ENCODE results near the gene RAB20. TPM values are rescaled to one million over a fixed set of nuclear protein-coding genes. Genes with fewer than 3 reads are reported as not detected.

The RAB20 gene
- total and polyA plus RNA-seq, 7 experiments from 2014 or later, result 1.3 to 13.6 (median 4.0) TPM

GRCh38 chr13:110583178-110583865, 21.8 kb upstream of the RAB20 start:
- H3K27ac ChIP-seq (ENCODE audit: low read depth, low read length), result no peak overlapping the region
- no peak for ATAC-seq
- H3K36me3 ChIP-seq (ENCODE audit: control insufficient read depth in 2 of 3, insufficient read depth in 3 of 3, low read length in 3 of 3), result no peaks in the 10 kb centered on the region
- Mint-ChIP-seq H3K27me3 (peaks cover 12 to 38% (median 36%) of the 10 kb centered on the region in 5 donors), H3K9me3 (no peaks in the 10 kb centered on the region), H3K4me1 (peaks cover 0 to 1% (median 0%) of the 10 kb centered on the region in 7 donors), H3K4me3 (no peak overlapping the region), H3K36me3 (no peaks in the 10 kb centered on the region), H3K27ac (no peak overlapping the region)
- no peak overlapping the region for H3K4me3 ChIP-seq (ENCODE audit: low read length)
- H3K4me1 ChIP-seq (ENCODE audit: control insufficient read depth in 2 of 2, insufficient read depth in 2 of 2, low read length in 2 of 2), result no peaks in the 10 kb centered on the region
- CTCF ChIA-PET, result no interaction called here
- intact Hi-C loops (cut with micrococcal nuclease), result no loop called here
- POLR2A ChIA-PET, result no interaction called here
- DNase-seq, result no peak
- no peaks in the 10 kb centered on the region for H3K27me3 ChIP-seq (ENCODE audit: control insufficient read depth in 2 of 2, insufficient read depth in 2 of 2, low read length in 2 of 2)
- H3K9me3 ChIP-seq (ENCODE audit: control insufficient read depth in 2 of 3, low read length in 3 of 3), result no peaks in the 10 kb centered on the region

- H3K27me3 ChIP-seq (ENCODE audit: control insufficient read depth in 2 of 2, insufficient read depth in 2 of 2, low read length in 2 of 2), result no peaks in the 10 kb centered on the region
- H3K4me3 ChIP-seq (ENCODE audit: low read length), result no peak overlapping the region
- H3K9me3 ChIP-seq (ENCODE audit: control insufficient read depth in 2 of 3, low read length in 3 of 3), result no peaks in the 10 kb centered on the region
- ATAC-seq, result no peak
- peaks cover 0 to 1% (median 0%) of the 10 kb centered on the region in 7 donors for H3K4me1 Mint-ChIP-seq
- CTCF ChIA-PET, result no interaction called here
- H3K36me3 ChIP-seq (ENCODE audit: control insufficient read depth in 2 of 3, insufficient read depth in 3 of 3, low read length in 3 of 3), result no peaks in the 10 kb centered on the region
- no peak overlapping the region for H3K27ac Mint-ChIP-seq
- H3K27ac ChIP-seq (ENCODE audit: low read depth, low read length), result no peak overlapping the region
- peaks cover 0 to 1% (median 0%) of the 10 kb centered on the region in 11 donors for H3K9me3 Mint-ChIP-seq
- POLR2A ChIA-PET, result no interaction called here
- no peak overlapping the region for H3K4me3 Mint-ChIP-seq
- no peaks in the 10 kb centered on the region for H3K4me1 ChIP-seq (ENCODE audit: control insufficient read depth in 2 of 2, insufficient read depth in 2 of 2, low read length in 2 of 2)
- DNase-seq, result no peak
- peaks cover 15 to 43% (median 33%) of the 10 kb centered on the region in 5 donors for H3K27me3 Mint-ChIP-seq
- intact Hi-C loops (cut with micrococcal nuclease), result no loop called here
- no peaks in the 10 kb centered on the region for H3K36me3 Mint-ChIP-seq
Measured at GRCh38 chr13:110582421-110582954, 21.0 kb upstream of the RAB20 start.

GRCh38 chr13:110581506-110582185, 20.1 kb upstream of the RAB20 start:
- Histone ChIP-seq H3K4me3 (ENCODE audit: low read length) (no peak overlapping the region), H3K9me3 (ENCODE audit: control insufficient read depth in 2 of 3, low read length in 3 of 3) (no peaks in the 10 kb centered on the region), H3K27ac (ENCODE audit: low read depth, low read length) (no peak overlapping the region), H3K27me3 (ENCODE audit: control insufficient read depth in 2 of 2, insufficient read depth in 2 of 2, low read length in 2 of 2) (no peaks in the 10 kb centered on the region), H3K4me1 (ENCODE audit: control insufficient read depth in 2 of 2, insufficient read depth in 2 of 2, low read length in 2 of 2) (no peaks in the 10 kb centered on the region), H3K36me3 (ENCODE audit: control insufficient read depth in 2 of 3, insufficient read depth in 3 of 3, low read length in 3 of 3) (no peaks in the 10 kb centered on the region)
- CTCF ChIA-PET, result no interaction called here
- intact Hi-C loops (cut with micrococcal nuclease), result no loop called here
- POLR2A ChIA-PET, result no interaction called here
- H3K4me1 Mint-ChIP-seq, result peaks cover 0 to 3% (median 0%) of the 10 kb centered on the region in 7 donors
- H3K9me3 Mint-ChIP-seq, result peaks cover 0 to 1% (median 0%) of the 10 kb centered on the region in 11 donors
- no peaks in the 10 kb centered on the region for H3K36me3 Mint-ChIP-seq
- no peak for ATAC-seq
- no peak overlapping the region for H3K27ac Mint-ChIP-seq
- H3K4me3 Mint-ChIP-seq, result no peak overlapping the region
- no peak for DNase-seq
- H3K27me3 Mint-ChIP-seq, result peaks cover 20 to 52% (median 41%) of the 10 kb centered on the region in 5 donors

- POLR2A ChIA-PET, result no interaction called here
- Histone ChIP-seq H3K4me3 (ENCODE audit: low read length) (no peak overlapping the region), H3K9me3 (ENCODE audit: control insufficient read depth in 2 of 3, low read length in 3 of 3) (no peaks in the 10 kb centered on the region), H3K27ac (ENCODE audit: low read depth, low read length) (no peak overlapping the region), H3K27me3 (ENCODE audit: control insufficient read depth in 2 of 2, insufficient read depth in 2 of 2, low read length in 2 of 2) (no peaks in the 10 kb centered on the region), H3K36me3 (ENCODE audit: control insufficient read depth in 2 of 3, insufficient read depth in 3 of 3, low read length in 3 of 3) (no peaks in the 10 kb centered on the region), H3K4me1 (ENCODE audit: control insufficient read depth in 2 of 2, insufficient read depth in 2 of 2, low read length in 2 of 2) (no peaks in the 10 kb centered on the region)
- H3K9me3 Mint-ChIP-seq, result peaks cover 0 to 2% (median 0%) of the 10 kb centered on the region in 11 donors
- H3K36me3 Mint-ChIP-seq, result no peaks in the 10 kb centered on the region
- peaks cover 25 to 51% (median 41%) of the 10 kb centered on the region in 5 donors for H3K27me3 Mint-ChIP-seq
- peaks cover 0 to 7% (median 4%) of the 10 kb centered on the region in 7 donors for H3K4me1 Mint-ChIP-seq
- ATAC-seq (no peak), DNase-seq (no peak)
- CTCF ChIA-PET, result no interaction called here
- no peak overlapping the region for H3K4me3 Mint-ChIP-seq
- H3K27ac Mint-ChIP-seq, result no peak overlapping the region
- intact Hi-C loops (cut with micrococcal nuclease), result no loop called here
Measured at GRCh38 chr13:110580800-110581199, 19.3 kb upstream of the RAB20 start.

GRCh38 chr13:110578363-110578762, 16.8 kb upstream of the RAB20 start:
- no peaks in the 10 kb centered on the region for H3K27me3 ChIP-seq (ENCODE audit: control insufficient read depth in 2 of 2, insufficient read depth in 2 of 2, low read length in 2 of 2)
- ChIA-PET POLR2A (no interaction called here), CTCF (no interaction called here)
- peaks cover 44 to 55% (median 50%) of the 10 kb centered on the region in 5 donors for H3K27me3 Mint-ChIP-seq
- DNase-seq (no peak), ATAC-seq (no peak)
- no peak overlapping the region for H3K4me3 ChIP-seq (ENCODE audit: low read length)
- H3K27ac Mint-ChIP-seq, result no peak overlapping the region
- H3K9me3 Mint-ChIP-seq, result peaks cover 0 to 2% (median 0%) of the 10 kb centered on the region in 11 donors
- no peaks in the 10 kb centered on the region for H3K4me1 ChIP-seq (ENCODE audit: control insufficient read depth in 2 of 2, insufficient read depth in 2 of 2, low read length in 2 of 2)
- H3K36me3 ChIP-seq (ENCODE audit: control insufficient read depth in 2 of 3, insufficient read depth in 3 of 3, low read length in 3 of 3), result no peaks in the 10 kb centered on the region
- H3K9me3 ChIP-seq (ENCODE audit: control insufficient read depth in 2 of 3, low read length in 3 of 3), result no peaks in the 10 kb centered on the region
- no peak overlapping the region for H3K4me3 Mint-ChIP-seq
- no peaks in the 10 kb centered on the region for H3K36me3 Mint-ChIP-seq
- peaks cover 0 to 14% (median 8%) of the 10 kb centered on the region in 7 donors for H3K4me1 Mint-ChIP-seq
- H3K27ac ChIP-seq (ENCODE audit: low read depth, low read length), result no peak overlapping the region
- intact Hi-C loops (cut with micrococcal nuclease), result no loop called here

GRCh38 chr13:110576736-110577476, 15.4 kb upstream of the RAB20 start:
- POLR2A ChIA-PET, result no interaction called here

More at GRCh38 chr13:110576736-110577476, 15.4 kb upstream of the RAB20 start:
- CTCF ChIA-PET, result no interaction called here
- ATAC-seq (no peak), DNase-seq (no peak)
- Mint-ChIP-seq H3K4me1 (peaks cover 0 to 14% (median 8%) of the 10 kb centered on the region in 7 donors), H3K27ac (no peak overlapping the region), H3K27me3 (peaks cover 41 to 57% (median 48%) of the 10 kb centered on the region in 5 donors), H3K36me3 (no peaks in the 10 kb centered on the region), H3K4me3 (no peak overlapping the region), H3K9me3 (peaks cover 0 to 2% (median 0%) of the 10 kb centered on the region in 11 donors)
- Histone ChIP-seq H3K36me3 (ENCODE audit: control insufficient read depth in 2 of 3, insufficient read depth in 3 of 3, low read length in 3 of 3) (no peaks in the 10 kb centered on the region), H3K27ac (ENCODE audit: low read depth, low read length) (no peak overlapping the region), H3K4me1 (ENCODE audit: control insufficient read depth in 2 of 2, insufficient read depth in 2 of 2, low read length in 2 of 2) (no peaks in the 10 kb centered on the region), H3K9me3 (ENCODE audit: control insufficient read depth in 2 of 3, low read length in 3 of 3) (no peaks in the 10 kb centered on the region), H3K4me3 (ENCODE audit: low read length) (no peak overlapping the region), H3K27me3 (ENCODE audit: control insufficient read depth in 2 of 2, insufficient read depth in 2 of 2, low read length in 2 of 2) (no peaks in the 10 kb centered on the region)
- intact Hi-C loops (cut with micrococcal nuclease), result no loop called here

All from naive thymus-derived CD4-positive, alpha-beta T cell (primary cell).